Measurements from ENCODE around the gene TPST2.

- TF ChIP-seq CTCF (IDR thresholded peaks at IDR 0.05) (no peak), ELK1 (IDR thresholded peaks at IDR 0.05; ENCODE audit: low read depth, low read length) (no peak), KDM5A (IDR thresholded peaks at IDR 0.05) (no peak), REST (IDR thresholded peaks at IDR 0.05) (no peak), USF2 (IDR thresholded peaks at IDR 0.05) (no peak)
Observed at GRCh38 chr22:26482161-26482560, 107.8 kb downstream of the TPST2 start.
